Neural cell (in vitro differentiated cells): ENCODE data around the gene CD151.

Experiments used
- CTCF ChIP-seq: fragments of 450-650 bp; IDR thresholded peaks from 2 replicates; pipeline ENCODE4 v1.5.1; 2014; ENCODE audit warnings: antibody characterized with exemption, mild to moderate bottlenecking, moderate library complexity; ENCODE audit not compliant: poor library complexity, severe bottlenecking
- MXI1 ChIP-seq: fragments of 450-650 bp; conservative IDR thresholded peaks from 2 replicates; pipeline ENCODE4 v1.6.1; 2014; ENCODE audit warnings: antibody characterized with exemption, mild to moderate bottlenecking; ENCODE audit not compliant: poor library complexity, severe bottlenecking

- TF ChIP-seq CTCF (no peak), MXI1 (no peak)
Observed at GRCh38 chr11:836700-837099, 3.9 kb downstream of the CD151 start.
